Loucy (cell line): Measurements from ENCODE around the gene HYI.
"Not testable (repeated sequence)": the region's sequence is repeated elsewhere in the genome, so short reads cannot be mapped to it uniquely, and the experiment has no call there.

Experiments
- H2AFZ ChIP-seq: fragments of 200-600 bp; sonication (generic); 2 replicates; pipeline ENCODE4 v1.6.0; 2016; ENCODE audit warnings: antibody characterized with exemption, mild to moderate bottlenecking, low read length, moderate library complexity
- H3F3A ChIP-seq: fragments of 200-600 bp; 2 replicates; pipeline ENCODE4 v1.6.0; 2016; ENCODE audit warnings: antibody characterized with exemption, low read depth, mild to moderate bottlenecking
- H3K27me3 ChIP-seq: fragments of 200-600 bp; sonication (generic); 2 replicates; pipeline ENCODE4 v1.6.1; 2014; ENCODE audit warnings: low read length, mild to moderate bottlenecking; ENCODE audit not compliant: insufficient read depth, poor library complexity, severe bottlenecking
- H3K36me3 ChIP-seq: fragments of 200-600 bp; sonication (generic); 2 replicates; pipeline ENCODE4 v1.6.1; 2016; ENCODE audit warnings: low read length; ENCODE audit not compliant: insufficient read depth
- H3K4me1 ChIP-seq: fragments of 200-600 bp; sonication (generic); 2 replicates; pipeline ENCODE4 v1.5.1; 2014; ENCODE audit warnings: low read length, mild to moderate bottlenecking; ENCODE audit not compliant: insufficient read depth, poor library complexity, severe bottlenecking
- H3K4me2 ChIP-seq: fragments of 200-600 bp; sonication (generic); 2 replicates; pipeline ENCODE4 v1.6.0; 2014; ENCODE audit warnings: antibody characterized with exemption, low read length, low read depth, mild to moderate bottlenecking; ENCODE audit not compliant: poor library complexity, severe bottlenecking
- H3K4me3 ChIP-seq: fragments of 200-600 bp; sonication (generic); 2 replicates; pipeline ENCODE4 v1.5.1; 2014; ENCODE audit warnings: low read length, mild to moderate bottlenecking, mixed read lengths; ENCODE audit not compliant: poor library complexity, severe bottlenecking
- H3K79me2 ChIP-seq: fragments of 200-600 bp; sonication (generic); 2 replicates; pipeline ENCODE4 v1.6.1; 2014; ENCODE audit warnings: low read length; ENCODE audit not compliant: insufficient read depth
- H3K9ac ChIP-seq: fragments of 200-600 bp; sonication (generic); 2 replicates; pipeline ENCODE4 v1.6.0; 2014; ENCODE audit warnings: mild to moderate bottlenecking, low read depth, low read length, moderate library complexity; ENCODE audit not compliant: poor library complexity, severe bottlenecking
- H3K9me2 ChIP-seq: fragments of 200-600 bp; sonication (generic); replicated peaks from 2 replicates; pipeline ENCODE4 v1.6.1; 2016; ENCODE audit warnings: low read depth, low read length, mixed read lengths
- H3K9me3 ChIP-seq: fragments of 200-600 bp; sonication (generic); 2 replicates; pipeline ENCODE4 v1.6.1; 2014; ENCODE audit warnings: mild to moderate bottlenecking, antibody characterized with exemption, low read length, low read depth; ENCODE audit not compliant: insufficient read depth
- H4K20me1 ChIP-seq: fragments of 200-600 bp; sonication (generic); 2 replicates; pipeline ENCODE4 v1.6.0; 2014; ENCODE audit warnings: antibody characterized with exemption, low read length, mild to moderate bottlenecking; ENCODE audit not compliant: insufficient read depth, poor library complexity, severe bottlenecking
- EZH2phosphoT487 ChIP-seq: fragments of 200-600 bp; IDR thresholded peaks from 2 replicates; pipeline ENCODE4 v1.6.1; 2018; ENCODE audit warnings: antibody characterized with exemption, mild to moderate bottlenecking, moderate library complexity, borderline replicate concordance
- TF ChIP-seq, protein P1 (sequence below): fragments of 200-600 bp; sonication (generic); conservative IDR thresholded peaks from 2 replicates; pipeline ENCODE4 v1.5.1; 2014; ENCODE audit warnings: mild to moderate bottlenecking, antibody characterized with exemption, low read length

HYI gene

DNA sequence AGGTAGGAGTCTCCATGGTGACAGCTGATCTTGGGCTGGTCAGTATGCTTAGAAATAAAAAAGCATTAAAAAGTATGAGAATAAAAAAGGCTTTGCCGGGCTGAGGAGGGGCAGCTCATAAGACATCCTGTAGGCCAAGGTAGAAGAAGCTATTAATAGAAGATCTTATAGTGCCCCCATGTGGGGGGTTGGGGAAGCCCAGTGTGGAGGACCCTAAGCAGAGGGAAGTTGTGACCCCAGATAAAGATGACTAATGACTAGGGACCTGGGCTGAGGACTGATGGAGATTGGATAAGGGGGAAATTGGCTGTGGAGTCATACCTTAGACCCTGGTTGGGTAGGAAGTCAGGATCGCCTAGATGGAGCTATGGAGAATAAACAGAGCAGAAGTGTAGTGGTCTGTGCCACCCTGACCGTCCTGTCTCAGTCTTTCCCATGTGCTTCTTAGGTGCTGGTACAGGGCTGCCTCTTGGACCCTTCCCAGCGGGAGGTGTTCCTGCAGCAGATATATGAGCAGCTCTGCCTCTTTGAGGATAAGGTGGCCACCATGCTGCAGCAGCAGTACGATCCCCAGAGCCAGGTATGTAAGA lies 39.0 kb downstream of the HYI start:
- Histone ChIP-seq H3K4me3 (no peak overlapping the region), H3K36me3 (peaks cover 13% of the 10 kb centered on the region; the same call in 1 of the 2 replicates), H4K20me1 (no peaks in the 10 kb centered on the region), H3F3A (no peaks in the 10 kb centered on the region), H3K27me3 (no peaks in the 10 kb centered on the region), H3K4me1 (no peaks in the 10 kb centered on the region), H3K9me3 (no peaks in the 10 kb centered on the region), H2AFZ (no peak overlapping the region), H3K9ac (no peak overlapping the region), H3K79me2 (no peaks in the 10 kb centered on the region), H3K9me2 (no peaks in the 10 kb centered on the region), H3K4me2 (no peak overlapping the region)
- no peak for TF ChIP-seq EZH2phosphoT487
- TF ChIP-seq, protein P1, sequence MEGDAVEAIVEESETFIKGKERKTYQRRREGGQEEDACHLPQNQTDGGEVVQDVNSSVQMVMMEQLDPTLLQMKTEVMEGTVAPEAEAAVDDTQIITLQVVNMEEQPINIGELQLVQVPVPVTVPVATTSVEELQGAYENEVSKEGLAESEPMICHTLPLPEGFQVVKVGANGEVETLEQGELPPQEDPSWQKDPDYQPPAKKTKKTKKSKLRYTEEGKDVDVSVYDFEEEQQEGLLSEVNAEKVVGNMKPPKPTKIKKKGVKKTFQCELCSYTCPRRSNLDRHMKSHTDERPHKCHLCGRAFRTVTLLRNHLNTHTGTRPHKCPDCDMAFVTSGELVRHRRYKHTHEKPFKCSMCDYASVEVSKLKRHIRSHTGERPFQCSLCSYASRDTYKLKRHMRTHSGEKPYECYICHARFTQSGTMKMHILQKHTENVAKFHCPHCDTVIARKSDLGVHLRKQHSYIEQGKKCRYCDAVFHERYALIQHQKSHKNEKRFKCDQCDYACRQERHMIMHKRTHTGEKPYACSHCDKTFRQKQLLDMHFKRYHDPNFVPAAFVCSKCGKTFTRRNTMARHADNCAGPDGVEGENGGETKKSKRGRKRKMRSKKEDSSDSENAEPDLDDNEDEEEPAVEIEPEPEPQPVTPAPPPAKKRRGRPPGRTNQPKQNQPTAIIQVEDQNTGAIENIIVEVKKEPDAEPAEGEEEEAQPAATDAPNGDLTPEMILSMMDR, result peak; percentile 83

DNA sequence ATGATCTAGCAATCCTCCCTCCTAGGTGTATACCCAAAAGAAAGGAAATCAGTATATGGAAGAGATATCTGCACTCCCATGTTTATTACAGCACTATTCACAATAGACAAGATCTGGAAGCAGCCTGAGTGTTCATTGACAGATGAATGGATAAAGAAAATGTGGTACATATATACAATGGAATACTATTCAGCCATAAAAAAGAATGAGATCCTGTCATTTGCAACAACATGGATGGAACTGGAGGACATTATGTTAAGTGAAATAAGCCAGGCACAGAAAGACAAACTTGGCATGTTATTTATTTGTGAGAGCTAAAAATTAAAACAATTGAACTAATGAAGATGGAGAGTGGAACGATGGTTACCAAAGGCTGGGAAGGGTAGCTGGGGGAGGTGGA lies 40.3 kb downstream of the HYI start:
- H3K9me3 ChIP-seq, H3K4me3 ChIP-seq, H3K4me2 ChIP-seq, H3K9ac ChIP-seq, H3K36me3 ChIP-seq, H3K4me1 ChIP-seq, H2AFZ ChIP-seq, H3F3A ChIP-seq, H3K9me2 ChIP-seq, H3K27me3 ChIP-seq, H4K20me1 ChIP-seq, H3K79me2 ChIP-seq: not testable (repeated sequence)

DNA sequence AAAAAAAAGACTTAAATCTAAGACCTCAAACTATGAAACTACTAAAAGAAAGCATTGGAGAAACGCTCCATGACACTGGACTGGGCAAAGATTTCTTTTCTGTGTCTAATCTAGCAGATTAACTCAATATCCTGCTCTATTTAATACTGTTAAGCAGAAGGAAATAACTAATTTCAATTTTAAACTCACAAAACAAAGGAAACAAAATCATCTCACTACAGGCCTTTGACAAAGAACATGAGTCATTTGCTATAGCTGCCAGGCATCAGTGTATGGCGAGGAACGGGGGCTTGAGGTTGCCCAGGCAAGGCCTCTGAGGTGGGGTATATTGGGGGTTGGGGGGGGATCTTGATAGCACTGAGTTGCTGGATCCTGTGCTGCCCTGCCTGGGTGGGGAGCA lies 43.2 kb downstream of the HYI start:
- no peak overlapping the region for H2AFZ ChIP-seq
- H3K27me3 ChIP-seq, result no peaks in the 10 kb centered on the region
- no peaks in the 10 kb centered on the region for H3K4me1 ChIP-seq
- no peaks in the 10 kb centered on the region for H3F3A ChIP-seq
- H3K4me3 ChIP-seq, result no peak overlapping the region
- no peaks in the 10 kb centered on the region for H3K9me2 ChIP-seq
- H4K20me1 ChIP-seq, result no peaks in the 10 kb centered on the region
- peaks cover 9% of the 10 kb centered on the region; the same call in 1 of the 2 replicates for H3K36me3 ChIP-seq
- H3K4me2 ChIP-seq, result no peak overlapping the region
- no peaks in the 10 kb centered on the region for H3K9me3 ChIP-seq
- no peaks in the 10 kb centered on the region for H3K79me2 ChIP-seq
- no peak overlapping the region for H3K9ac ChIP-seq
- TF ChIP-seq, protein P1, result no peak
- TF ChIP-seq EZH2phosphoT487, result no peak

DNA sequence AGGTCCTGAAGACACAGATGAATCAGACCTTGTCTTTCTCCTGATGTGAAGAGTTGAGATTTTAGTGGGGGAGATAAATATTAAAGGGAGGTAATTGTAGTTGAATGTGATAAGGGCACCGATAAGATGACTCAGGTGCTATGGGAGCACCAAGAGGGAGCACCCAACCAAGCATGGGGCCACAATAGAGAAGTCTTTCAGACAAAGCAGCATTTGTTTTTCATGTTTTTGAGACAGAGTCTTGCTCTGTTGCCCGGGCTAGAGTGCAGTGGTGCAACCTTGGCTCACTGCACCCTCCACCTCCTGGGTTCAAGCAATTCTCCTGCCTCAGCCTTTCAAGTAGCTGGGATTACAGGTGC lies 47.9 kb downstream of the HYI start:
- Histone ChIP-seq H3F3A (no peaks in the 10 kb centered on the region), H2AFZ (no peak overlapping the region), H3K4me3 (no peak overlapping the region), H3K79me2 (no peaks in the 10 kb centered on the region), H3K4me2 (no peak overlapping the region), H3K9me3 (no peaks in the 10 kb centered on the region), H3K4me1 (no peaks in the 10 kb centered on the region), H4K20me1 (no peaks in the 10 kb centered on the region), H3K36me3 (peaks cover 19% of the 10 kb centered on the region; the same call in 1 of the 2 replicates), H3K9ac (no peak overlapping the region), H3K27me3 (no peaks in the 10 kb centered on the region), H3K9me2 (no peaks in the 10 kb centered on the region)
- TF ChIP-seq EZH2phosphoT487, result no peak
- TF ChIP-seq, protein P1, result no peak
